Right cardiac atrium (tissue), 5 donors: ENCODE data around the gene ZNF124. TPM values are rescaled to one million over a fixed set of nuclear protein-coding genes. Genes with fewer than 3 reads are reported as not detected.

Experiments
- ATAC-seq, 2 donors: fragments of 200-7000 bp; cut with Tn5 transposase; one replicate each; pipeline versions ENCODE4 v1.8.0 to v1.9.1; 2020; ENCODE audit warnings: moderate library complexity in 2 of 2, mild to moderate bottlenecking in 1 of 2
- DNase-seq, 3 donors: peaks; one replicate each; pipeline ENCODE4 v3.0.0-alpha.2; 2020
- H3K27ac ChIP-seq: one replicate; pipeline ENCODE4 v1.5.1; 2013; ENCODE audit warnings: mild to moderate bottlenecking, low read length, control low read depth, moderate library complexity
- H3K27me3 ChIP-seq: one replicate; pipeline ENCODE4 v1.6.1; 2013; ENCODE audit not compliant: control insufficient read depth, insufficient read depth
- H3K4me1 ChIP-seq: one replicate; pipeline ENCODE4 v1.6.1; 2013; ENCODE audit warnings: low read length; ENCODE audit not compliant: control insufficient read depth, insufficient read depth
- H3K4me3 ChIP-seq: one replicate; pipeline ENCODE4 v1.5.1; 2013; ENCODE audit warnings: low read length, control low read depth
- H3K9me3 ChIP-seq: one replicate; pipeline ENCODE4 v1.6.1; 2013; ENCODE audit warnings: low read length; ENCODE audit not compliant: control insufficient read depth
- WGBS: extraction: QIAGEN DNeasy Blood & Tissue Kit; methylation state at CpG from one replicate; pipeline ENCODE4 v1.1.7; 2013; 5-methylcytosine and 5-hydroxymethylcytosine counted together
- intact Hi-C, 4 donors: fragments of 100-400 bp; cut with DNase I; formaldehyde crosslinking; loops; one replicate each; pipeline versions ENCODE4 v1.11.0 to v1.14.0; 2022 to 2023
- microRNA-seq, 2 donors: library from miRNA; unstranded; fragments of <30 nt; microRNA quantifications; one replicate each; pipeline ENCODE4 v1.2.0, GENCODE V29; 2020 to 2021
- polyA plus RNA-seq: library from polyadenylated mRNA; stranded (reverse); fragments of 200-250 nt; gene quantifications from one replicate; pipeline ENCODE4 v1.2.3, GENCODE V29; 2013
- total RNA-seq, 4 donors: library from RNA; stranded (reverse); fragmentation: NEBNext Ultra II Directional; extraction: Animal tissue kit (Norgen Biotek cat#: 25700); gene quantifications; one replicate each; pipeline ENCODE4 v1.2.1, GENCODE V29; 2021
- donor health status: healthy with polysubstance abuse.
- donor health status: DM: no; HTN: yes; CAD: no.
- donor health status: DM: no; HTN: no; CAD: no.
- donor health status: DM: no; HTN: yes; CAD: no; lungs with severe emphysema.
- donor health status: DM: yes; HTN: yes; CAD: no.

Gene ZNF124
- total and polyA plus RNA-seq, 5 donors: 1.1 to 27.3 (median 19.5) TPM

DNA sequence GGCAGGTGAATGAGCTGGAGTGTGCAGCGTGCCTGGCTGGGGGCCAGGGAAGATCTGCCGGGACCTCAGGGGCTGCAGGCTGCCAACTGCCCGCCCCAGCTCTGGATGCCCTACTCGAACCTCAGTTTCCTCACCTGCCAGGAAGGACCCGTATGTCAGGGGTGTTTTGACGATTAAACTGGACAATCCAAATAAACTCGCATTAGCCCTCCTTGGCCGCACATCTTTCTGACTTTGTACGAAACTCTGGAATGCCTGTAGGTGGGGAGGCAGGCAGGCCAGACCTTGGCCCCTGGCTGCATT, 59.4 kb downstream of the ZNF124 start:
- 58% methylated on average over 9 of the region's 9 CpGs for WGBS
- intact Hi-C loops: no loop called here
- Histone ChIP-seq H3K9me3 (no peaks in the 10 kb centered on the region), H3K27ac (no peak overlapping the region), H3K4me3 (peak overlapping the region; percentile 75), H3K27me3 (no peaks in the 10 kb centered on the region), H3K4me1 (peaks cover 2% of the 10 kb centered on the region)
- DNase-seq (peak in 2 of 3 donors; percentile 31 to 67), ATAC-seq (no peak)

DNA sequence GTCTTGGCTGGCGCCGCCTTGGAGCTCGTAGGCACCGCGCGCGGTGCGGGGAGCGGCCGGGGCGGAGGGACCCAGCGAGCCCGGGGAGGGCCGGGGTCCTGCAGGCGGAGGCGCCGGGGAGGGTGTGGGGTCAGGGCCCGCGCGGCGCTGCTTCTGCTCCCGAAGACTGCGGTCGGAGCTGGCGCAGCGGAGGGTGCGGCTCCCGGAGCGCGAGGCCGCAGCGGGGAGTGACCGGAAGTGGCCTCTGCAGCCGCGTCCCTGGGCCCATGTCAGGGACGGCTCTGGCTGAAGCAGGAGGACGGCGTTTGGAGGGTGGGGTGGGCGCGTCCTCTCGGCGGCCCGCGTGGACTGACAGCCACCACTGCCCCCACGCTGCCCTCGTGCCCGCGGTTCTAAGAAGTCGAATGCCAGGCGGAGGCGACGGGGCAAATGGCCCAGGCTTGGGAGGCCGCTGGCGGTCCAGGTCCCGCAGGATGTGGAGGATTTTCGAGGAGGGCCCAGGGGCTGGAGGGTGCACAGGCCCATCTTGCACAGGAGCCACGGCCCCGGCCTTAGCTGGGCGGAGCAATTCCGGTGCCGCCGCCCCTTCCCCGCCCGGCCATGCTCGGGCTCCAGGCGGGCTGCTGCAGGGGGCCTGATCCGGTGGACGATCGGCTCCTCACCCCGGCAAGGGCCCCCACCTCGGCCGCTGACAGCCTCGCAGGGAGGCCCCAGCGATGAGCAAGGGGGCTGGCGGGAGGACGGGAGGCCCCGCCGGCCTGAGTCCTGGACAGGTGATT, 59.9 kb downstream of the ZNF124 start:
- intact Hi-C loops: no loop called here

DNA sequence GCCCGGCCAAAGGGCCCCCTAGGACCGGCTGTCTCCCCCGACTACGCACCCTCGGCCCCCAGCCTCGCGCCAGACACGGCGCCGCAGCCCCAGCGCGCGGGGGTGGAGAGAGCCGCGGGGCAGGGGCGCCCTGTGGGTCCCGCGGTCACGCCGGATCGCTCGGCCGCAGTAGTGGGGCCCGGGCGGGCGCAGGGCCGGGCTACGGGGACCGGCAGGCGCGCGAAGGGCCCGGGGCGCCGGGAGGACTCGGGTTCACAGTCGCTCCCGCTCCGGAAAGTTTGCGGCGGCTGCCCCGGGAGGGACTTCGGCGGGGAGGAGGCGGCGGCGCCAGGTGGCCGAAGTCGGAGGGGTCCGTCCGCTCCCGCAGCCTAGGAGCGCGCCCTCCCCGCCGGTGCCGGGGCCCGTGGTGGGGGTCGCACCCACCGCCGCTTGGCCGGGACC, 60.5 kb downstream of the ZNF124 start:
- Histone ChIP-seq H3K4me1 (peaks cover 2% of the 10 kb centered on the region), H3K4me3 (peak overlapping the region; percentile 75), H3K27me3 (no peaks in the 10 kb centered on the region), H3K9me3 (no peaks in the 10 kb centered on the region), H3K27ac (peak overlapping the region; percentile 27)
- ATAC-seq: peak; percentile 37 to 43
- peak in 2 of 3 donors; percentile 55 to 70 for DNase-seq
- WGBS: under 1% methylated on average over 62 of the region's 62 CpGs
- intact Hi-C loops: no loop called here

More for the DNA sequence above, 59.9 kb downstream of the ZNF124 start:
- DNase-seq (peak; percentile 81 to 93 (median 92)), ATAC-seq (peak; percentile 96 to 97)
- Histone ChIP-seq H3K27me3 (no peaks in the 10 kb centered on the region), H3K9me3 (no peaks in the 10 kb centered on the region), H3K27ac (peak overlapping the region; percentile 27), H3K4me3 (peak overlapping the region; percentile 75), H3K4me1 (peaks cover 2% of the 10 kb centered on the region)
- WGBS: 3% methylated on average over 78 of the region's 78 CpGs

DNA sequence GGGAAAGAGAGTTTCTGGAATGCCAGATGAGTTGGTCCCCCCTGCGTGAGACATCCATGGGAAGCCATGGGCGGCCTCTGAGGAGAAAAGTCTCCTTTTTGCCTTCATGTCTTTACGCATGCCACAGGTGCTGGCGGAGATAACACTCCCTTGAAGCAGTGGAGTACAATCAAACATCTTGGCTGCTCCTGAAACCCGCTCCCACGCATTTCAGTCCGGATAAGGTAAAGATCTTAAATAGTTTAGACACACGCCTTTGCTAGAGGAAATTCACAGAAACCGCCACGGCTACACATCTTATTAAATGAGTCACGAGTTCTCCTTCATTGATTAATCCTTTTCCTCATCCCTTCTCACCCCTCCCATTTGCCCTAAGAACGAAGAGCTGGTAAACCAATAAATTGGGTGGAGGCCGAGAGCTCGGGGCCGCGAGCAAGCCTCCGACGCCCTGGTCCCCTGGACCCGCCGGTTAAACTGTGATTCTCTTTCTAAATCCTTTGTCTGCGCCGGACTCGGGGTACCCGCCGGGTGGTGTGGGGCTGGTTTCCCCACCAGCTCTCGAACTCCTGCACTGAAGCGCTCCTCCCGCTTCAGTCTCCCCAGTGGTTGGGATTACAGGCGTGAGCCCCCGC, 61.1 kb downstream of the ZNF124 start:
- Histone ChIP-seq H3K27me3 (no peaks in the 10 kb centered on the region), H3K4me3 (peak overlapping the region; percentile 75), H3K9me3 (no peaks in the 10 kb centered on the region), H3K4me1 (peaks cover 2% of the 10 kb centered on the region), H3K27ac (peak overlapping the region; percentile 27)
- intact Hi-C loops: no loop called here
- ATAC-seq (no peak), DNase-seq (peak in 2 of 3 donors; percentile 20 to 21)
- WGBS: 16% methylated on average over 30 of the region's 30 CpGs

DNA sequence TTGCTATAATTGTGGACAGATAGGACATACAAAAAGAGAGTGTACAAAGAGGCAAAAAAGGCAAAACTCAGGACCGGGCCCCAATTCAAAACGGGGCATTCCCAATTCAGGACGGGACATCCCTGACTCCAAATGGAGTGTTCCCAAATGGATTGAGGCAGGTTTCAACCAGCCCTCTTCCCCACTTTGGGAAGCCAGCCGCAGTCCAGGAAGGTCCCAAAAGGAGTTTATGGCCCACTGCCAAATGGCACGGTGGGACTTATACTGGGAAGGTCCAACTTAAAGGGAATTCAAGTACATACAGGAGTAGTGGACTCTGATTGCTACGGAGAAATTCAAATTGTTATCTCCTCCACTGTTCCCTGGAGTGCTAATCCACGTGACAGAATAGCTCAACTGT, 64.1 kb downstream of the ZNF124 start:
- WGBS: 88% methylated on average over 7 of the region's 7 CpGs
- peaks cover 2% of the 10 kb centered on the region for H3K4me1 ChIP-seq
- H3K4me3 ChIP-seq: no peak overlapping the region
- DNase-seq (peak in 1 of 3 donors; percentile 26), ATAC-seq (no peak)
- H3K27ac ChIP-seq: no peak overlapping the region
- no peaks in the 10 kb centered on the region for H3K9me3 ChIP-seq
- intact Hi-C loops: no loop called here
- H3K27me3 ChIP-seq: no peaks in the 10 kb centered on the region

DNA sequence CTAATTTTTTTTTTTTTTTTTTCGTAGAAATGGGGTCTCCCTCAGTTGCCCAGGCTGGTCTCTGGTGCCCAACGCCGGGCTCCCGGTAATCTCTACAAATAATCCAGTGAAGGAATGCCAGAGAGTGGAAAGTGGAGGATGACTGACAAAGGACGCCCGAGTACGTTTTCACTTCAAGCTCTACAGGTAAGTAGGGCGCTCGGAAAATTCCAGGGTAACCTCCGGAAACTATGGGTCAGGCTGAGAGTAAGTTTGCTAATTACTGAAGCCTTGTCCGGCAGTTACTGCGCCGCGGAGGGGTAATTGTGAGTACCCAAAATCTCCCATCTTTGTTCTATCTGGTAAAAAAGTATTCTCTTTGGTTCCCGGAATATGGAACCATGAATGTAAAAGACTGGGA, 65.9 kb downstream of the ZNF124 start:
- DNase-seq: no peak
- ATAC-seq: no peak
- intact Hi-C loops: no loop called here
- H3K27me3 ChIP-seq: no peaks in the 10 kb centered on the region
- WGBS: 90% methylated on average over 15 of the region's 15 CpGs
- H3K4me3 ChIP-seq: no peak overlapping the region
- H3K9me3 ChIP-seq: no peaks in the 10 kb centered on the region
- H3K4me1 ChIP-seq: peaks cover 2% of the 10 kb centered on the region
- no peak overlapping the region for H3K27ac ChIP-seq

Small RNA genes within 50 kb of the gene (microRNA-seq; reads per million reads assigned to microRNA genes)
- 0 reads per million in 2 donors for gene MIR3916

Other genes with a start within 250 kb of the ZNF124 start
- 10 to 100 TPM; 20.2 to 24.3 (median 20.5) TPM for gene AHCTF1, start 240.1 kb downstream of the ZNF124 start, total RNA-seq
- gene AHCTF1, start 240.1 kb downstream of the ZNF124 start, polyA plus RNA-seq: 7.8 TPM
- gene ZNF695, start 164.0 kb downstream of the ZNF124 start, total RNA-seq: under 1 TPM in 2 of 4 donors, not detected in 2; 0.11 to 0.28 TPM
- 0.05 TPM for gene ZNF695, start 164.0 kb downstream of the ZNF124 start, polyA plus RNA-seq
- gene ZNF670, start 93.2 kb downstream of the ZNF124 start, total RNA-seq: 1 to 10 TPM; 1.6 to 2.1 (median 1.8) TPM
- gene ZNF670, start 93.2 kb downstream of the ZNF124 start, polyA plus RNA-seq: 1.3 TPM
- 1 to 10 TPM; 3.2 to 6.0 (median 5.1) TPM for gene ZNF669, start 67.7 kb downstream of the ZNF124 start, total RNA-seq
- 3.4 TPM for gene ZNF669, start 67.7 kb downstream of the ZNF124 start, polyA plus RNA-seq
- not detected for gene VN1R5, start 84.1 kb upstream of the ZNF124 start, total RNA-seq
- not detected for gene VN1R5, start 84.1 kb upstream of the ZNF124 start, polyA plus RNA-seq
- 10 to 100 TPM; 16.9 to 19.5 (median 17.4) TPM for gene ZNF496, start 159.8 kb upstream of the ZNF124 start, total RNA-seq
- gene ZNF496, start 159.8 kb upstream of the ZNF124 start, polyA plus RNA-seq: 7.9 TPM
- 1 to 10 TPM in 2 of 4 donors, under 1 TPM in 2; 0.63 to 1.1 (median 1.00) TPM for gene NLRP3, start 244.2 kb upstream of the ZNF124 start, total RNA-seq
- 0.50 TPM for gene NLRP3, start 244.2 kb upstream of the ZNF124 start, polyA plus RNA-seq